Stomach (tissue), 4 donors: ENCODE data around the gene UQCRC1.

Experiments used
- POLR2A ChIP-seq, 4 donors: fragments of 450-650 bp; IDR thresholded peaks; one replicate each; pipeline ENCODE4 v1.6.1; 2016; ENCODE audit warnings: antibody characterized with exemption in 4 of 4, control low read depth in 2 of 4, mild to moderate bottlenecking in 1 of 4, moderate library complexity in 1 of 4
- TF ChIP-seq, protein P1 (sequence below), 7 experiments: fragments of 450-650 bp in 4 of 7; fragments of 200-600 bp in 3 of 7; sonication (generic) in 3 of 7; IDR thresholded peaks; one replicate each; pipeline ENCODE4 v1.5.1; 2016 to 2019; ENCODE audit warnings: antibody characterized with exemption in 7 of 7, control low read depth in 2 of 7, mild to moderate bottlenecking in 1 of 7

DNA sequence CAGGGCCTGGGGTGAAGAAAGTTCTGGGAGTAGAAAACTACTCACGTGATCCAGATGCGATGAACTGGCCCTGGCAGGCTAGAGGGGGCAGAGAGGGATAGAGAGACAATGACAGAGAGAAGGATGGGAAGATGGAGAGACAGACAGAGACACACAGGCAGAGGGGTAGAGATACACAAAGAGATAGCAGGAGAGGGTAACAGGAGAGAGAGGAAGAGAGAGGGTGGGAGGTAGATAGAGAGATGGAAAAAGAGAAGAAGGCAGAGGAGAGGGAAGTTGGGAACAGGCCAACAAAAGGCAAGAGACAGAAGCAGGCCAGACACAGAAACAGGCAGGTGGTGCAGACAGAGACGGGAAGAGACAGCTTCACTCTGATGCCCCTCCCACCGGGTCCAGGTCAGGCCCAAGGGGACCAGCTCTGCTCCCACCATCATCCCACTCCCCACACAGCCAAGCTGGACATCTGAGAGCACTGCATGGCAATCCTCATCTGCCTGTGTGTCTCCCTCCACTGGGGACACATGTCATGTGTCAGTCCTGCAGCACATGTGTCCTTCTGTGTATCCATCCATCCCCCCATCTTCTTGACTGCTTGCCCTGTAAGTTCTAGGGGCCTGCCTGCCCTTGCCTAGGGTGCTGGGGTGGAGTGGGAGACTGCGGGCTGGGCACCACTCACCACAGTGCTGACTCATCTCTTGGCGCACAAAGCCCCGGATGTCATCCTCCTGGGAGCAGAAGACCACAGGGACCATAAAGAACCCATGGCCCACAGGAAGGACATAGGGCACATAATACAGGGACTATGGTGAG, 43.6 kb downstream of the UQCRC1 start:
- TF ChIP-seq POLR2A (IDR thresholded peaks at IDR 0.05) = no peak
- TF ChIP-seq, protein P1, sequence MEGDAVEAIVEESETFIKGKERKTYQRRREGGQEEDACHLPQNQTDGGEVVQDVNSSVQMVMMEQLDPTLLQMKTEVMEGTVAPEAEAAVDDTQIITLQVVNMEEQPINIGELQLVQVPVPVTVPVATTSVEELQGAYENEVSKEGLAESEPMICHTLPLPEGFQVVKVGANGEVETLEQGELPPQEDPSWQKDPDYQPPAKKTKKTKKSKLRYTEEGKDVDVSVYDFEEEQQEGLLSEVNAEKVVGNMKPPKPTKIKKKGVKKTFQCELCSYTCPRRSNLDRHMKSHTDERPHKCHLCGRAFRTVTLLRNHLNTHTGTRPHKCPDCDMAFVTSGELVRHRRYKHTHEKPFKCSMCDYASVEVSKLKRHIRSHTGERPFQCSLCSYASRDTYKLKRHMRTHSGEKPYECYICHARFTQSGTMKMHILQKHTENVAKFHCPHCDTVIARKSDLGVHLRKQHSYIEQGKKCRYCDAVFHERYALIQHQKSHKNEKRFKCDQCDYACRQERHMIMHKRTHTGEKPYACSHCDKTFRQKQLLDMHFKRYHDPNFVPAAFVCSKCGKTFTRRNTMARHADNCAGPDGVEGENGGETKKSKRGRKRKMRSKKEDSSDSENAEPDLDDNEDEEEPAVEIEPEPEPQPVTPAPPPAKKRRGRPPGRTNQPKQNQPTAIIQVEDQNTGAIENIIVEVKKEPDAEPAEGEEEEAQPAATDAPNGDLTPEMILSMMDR (IDR thresholded peaks at IDR 0.05) = no peak
